SU-DHL-6 (cell line): ENCODE results near the gene HDAC10.

Experiments used
- EZH2phosphoT487 ChIP-seq: fragments of 200-600 bp; sonication (generic), shearing (Covaris generic); conservative IDR thresholded peaks from 2 replicates; pipeline ENCODE4 v1.6.1; 2018; ENCODE audit warnings: mild to moderate bottlenecking, antibody characterized with exemption, low read length, moderate library complexity, mixed read lengths
- TF ChIP-seq, protein P1 (sequence below): fragments of 200-600 bp; sonication (generic); IDR thresholded peaks from one replicate; pipeline ENCODE4 v1.5.1; 2017; ENCODE audit warnings: antibody characterized with exemption, mild to moderate bottlenecking, low read length, moderate library complexity; ENCODE audit not compliant: insufficient read depth, poor library complexity, severe bottlenecking

DNA sequence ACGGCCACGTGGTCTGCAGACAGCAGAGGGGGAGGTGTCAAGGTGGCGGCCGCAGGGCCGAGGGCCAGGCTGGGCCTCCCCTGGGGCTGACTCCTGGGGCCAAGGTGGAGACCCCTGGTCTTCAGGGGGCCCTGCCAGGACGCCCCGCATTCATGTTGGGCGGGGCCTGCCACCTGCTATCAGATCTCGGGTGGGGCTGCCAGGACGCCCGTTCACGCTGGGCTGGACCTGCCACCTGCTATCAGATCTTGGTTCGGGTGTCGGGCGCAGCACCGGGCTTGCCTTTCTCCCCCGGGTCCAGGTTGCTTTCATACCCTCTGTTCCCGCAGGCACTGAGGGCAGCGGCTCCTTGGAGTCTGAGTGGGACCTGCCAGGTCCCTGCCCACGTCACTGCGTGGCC lies 35.2 kb upstream of the HDAC10 start:
- TF ChIP-seq, protein P1, sequence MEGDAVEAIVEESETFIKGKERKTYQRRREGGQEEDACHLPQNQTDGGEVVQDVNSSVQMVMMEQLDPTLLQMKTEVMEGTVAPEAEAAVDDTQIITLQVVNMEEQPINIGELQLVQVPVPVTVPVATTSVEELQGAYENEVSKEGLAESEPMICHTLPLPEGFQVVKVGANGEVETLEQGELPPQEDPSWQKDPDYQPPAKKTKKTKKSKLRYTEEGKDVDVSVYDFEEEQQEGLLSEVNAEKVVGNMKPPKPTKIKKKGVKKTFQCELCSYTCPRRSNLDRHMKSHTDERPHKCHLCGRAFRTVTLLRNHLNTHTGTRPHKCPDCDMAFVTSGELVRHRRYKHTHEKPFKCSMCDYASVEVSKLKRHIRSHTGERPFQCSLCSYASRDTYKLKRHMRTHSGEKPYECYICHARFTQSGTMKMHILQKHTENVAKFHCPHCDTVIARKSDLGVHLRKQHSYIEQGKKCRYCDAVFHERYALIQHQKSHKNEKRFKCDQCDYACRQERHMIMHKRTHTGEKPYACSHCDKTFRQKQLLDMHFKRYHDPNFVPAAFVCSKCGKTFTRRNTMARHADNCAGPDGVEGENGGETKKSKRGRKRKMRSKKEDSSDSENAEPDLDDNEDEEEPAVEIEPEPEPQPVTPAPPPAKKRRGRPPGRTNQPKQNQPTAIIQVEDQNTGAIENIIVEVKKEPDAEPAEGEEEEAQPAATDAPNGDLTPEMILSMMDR, result no peak
- TF ChIP-seq EZH2phosphoT487, result no peak
